IMR-90 (cell line): ENCODE measurements around the gene PLEKHS1. TPM values are rescaled to one million over a fixed set of nuclear protein-coding genes. Genes with fewer than 3 reads are reported as not detected.

ENCODE experiments used
- ATAC-seq: fragments of 200-7000 bp; cut with Tn5 transposase; 2 replicates; pipeline ENCODE4 v1.9.1; 2020; ENCODE audit warnings: low read depth, mild to moderate bottlenecking, moderate library complexity
- BruUV-seq: library from RNA; stranded (reverse); fragments of 400-500 nt; replicated peaks from 2 replicates; lab custom pipeline; 2021; lab: Mats Ljungman, UMichigan
- CTCF ChIA-PET: fragments of 300-600 bp; formaldehyde crosslinking; extraction: SDS; loops from one replicate; lab custom pipeline; 2021; ENCODE audit warnings: antibody characterized with exemption; lab: Yijun Ruan, JAX
- POLR2A ChIA-PET: fragments of 300-600 bp; sonication (Branson Sonifier 250); formaldehyde crosslinking; loops from one replicate; lab custom pipeline; 2022; ENCODE audit warnings: antibody characterized with exemption; ENCODE audit not compliant: unreplicated experiment; lab: Charles Lee
- DNase-seq: peaks from one replicate; pipeline ENCODE4 v3.0.0; 2013
- H2AFZ ChIP-seq: replicated peaks from 2 replicates; pipeline ENCODE3; 2013; ENCODE audit warnings: low read length, mild to moderate bottlenecking; ENCODE audit not compliant: poor library complexity
- H2AK5ac ChIP-seq: 2 replicates; pipeline ENCODE4 v1.6.1; 2013; ENCODE audit warnings: low read depth, low read length, inconsistent platforms
- H2AK9ac ChIP-seq: replicated peaks from 2 replicates; pipeline ENCODE3; 2013; ENCODE audit warnings: mild to moderate bottlenecking, low read depth, low read length, moderate library complexity; ENCODE audit not compliant: poor library complexity
- H2BK120ac ChIP-seq: 2 replicates; pipeline ENCODE4 v1.6.1; 2013; ENCODE audit warnings: low read depth, low read length, inconsistent platforms
- H2BK15ac ChIP-seq: 3 replicates; pipeline ENCODE4 v1.6.1; 2013; ENCODE audit warnings: low read depth, low read length, inconsistent platforms
- H2BK20ac ChIP-seq: 2 replicates; pipeline ENCODE4 v1.6.1; 2013; ENCODE audit warnings: low read depth, mild to moderate bottlenecking, inconsistent platforms, low read length, moderate library complexity
- H2BK5ac ChIP-seq: 2 replicates; pipeline ENCODE4 v1.6.1; 2013; ENCODE audit warnings: mild to moderate bottlenecking, low read depth, low read length, inconsistent platforms; ENCODE audit not compliant: poor library complexity, severe bottlenecking
- H3K14ac ChIP-seq: replicated peaks from 2 replicates; pipeline ENCODE4 v1.6.1; 2013; ENCODE audit warnings: low read depth, low read length, inconsistent platforms
- H3K18ac ChIP-seq: 2 replicates; pipeline ENCODE4 v1.6.1; 2013; ENCODE audit warnings: low read depth, low read length, control low read depth
- H3K23ac ChIP-seq: 2 replicates; pipeline ENCODE4 v1.6.1; 2013; ENCODE audit warnings: low read depth, low read length, inconsistent platforms
- H3K27ac ChIP-seq: 2 replicates; pipeline ENCODE4 v1.5.1; 2013; ENCODE audit warnings: mild to moderate bottlenecking, control low read depth, low read length; ENCODE audit not compliant: insufficient read depth
- H3K27me3 ChIP-seq: 2 replicates; pipeline ENCODE4 v1.6.1; 2013; ENCODE audit warnings: low read length; ENCODE audit not compliant: control insufficient read depth, insufficient read depth
- H3K36me3 ChIP-seq: 2 replicates; pipeline ENCODE4 v1.6.1; 2013; ENCODE audit warnings: low read length, mixed read lengths; ENCODE audit not compliant: control insufficient read depth, insufficient read depth
- H3K4ac ChIP-seq: 2 replicates; pipeline ENCODE4 v1.6.1; 2013; ENCODE audit warnings: low read depth, low read length, inconsistent platforms
- H3K4me1 ChIP-seq: 2 replicates; pipeline ENCODE4 v1.6.1; 2013; ENCODE audit warnings: low read length, mixed read lengths; ENCODE audit not compliant: control insufficient read depth, insufficient read depth
- H3K4me2 ChIP-seq: 2 replicates; pipeline ENCODE4 v1.6.1; 2013; ENCODE audit warnings: low read depth, mild to moderate bottlenecking, control low read depth, low read length, moderate library complexity
- H3K4me3 ChIP-seq: 2 replicates; pipeline ENCODE4 v1.5.1; 2013; ENCODE audit warnings: low read depth, mild to moderate bottlenecking, control low read depth, low read length, moderate library complexity; ENCODE audit not compliant: insufficient read depth
- H3K56ac ChIP-seq: 2 replicates; pipeline ENCODE4 v1.6.1; 2013; ENCODE audit warnings: low read length, inconsistent platforms; ENCODE audit not compliant: insufficient read depth; ENCODE audit errors: extremely low read depth
- H3K79me1 ChIP-seq, 2 experiments: 2 replicates each; pipeline ENCODE4 v1.6.1; 2013; ENCODE audit warnings: low read length in 2 of 2, inconsistent platforms in 1 of 2, low read depth in 1 of 2
- H3K9ac ChIP-seq: 2 replicates; pipeline ENCODE4 v1.6.1; 2013; ENCODE audit warnings: low read depth, low read length, control low read depth
- H3K9me1 ChIP-seq: 2 replicates; pipeline ENCODE4 v1.6.1; 2013; ENCODE audit warnings: low read length, inconsistent platforms; ENCODE audit not compliant: insufficient read depth
- H3K9me3 ChIP-seq: 2 replicates; pipeline ENCODE4 v1.6.1; 2013; ENCODE audit warnings: low read length; ENCODE audit not compliant: control insufficient read depth, insufficient read depth
- H4K20me1 ChIP-seq: 2 replicates; pipeline ENCODE4 v1.6.1; 2013; ENCODE audit warnings: low read length, inconsistent platforms; ENCODE audit not compliant: insufficient read depth
- H4K5ac ChIP-seq: 2 replicates; pipeline ENCODE4 v1.6.1; 2013; ENCODE audit warnings: mild to moderate bottlenecking, low read depth, low read length, control low read depth
- H4K8ac ChIP-seq, 2 experiments: 2 replicates each; pipeline ENCODE4 v1.6.1; 2013; ENCODE audit warnings: low read depth in 2 of 2, low read length in 2 of 2, control low read depth in 1 of 2, inconsistent platforms in 1 of 2
- H4K91ac ChIP-seq: 2 replicates; pipeline ENCODE4 v1.6.1; 2013; ENCODE audit warnings: low read depth, low read length, inconsistent platforms; ENCODE audit not compliant: insufficient read depth
- BHLHE40 ChIP-seq: fragments of 150-350 bp; IDR thresholded peaks from 2 replicates; pipeline ENCODE4 v1.6.1; 2016; ENCODE audit warnings: mild to moderate bottlenecking, low read depth, low read length
- CEBPB ChIP-seq: IDR thresholded peaks from 2 replicates; pipeline ENCODE4 v1.6.1; 2012; ENCODE audit warnings: low read depth, low read length, improper control_type of control experiment
- CHD1 ChIP-seq: IDR thresholded peaks from 2 replicates; pipeline ENCODE4 v1.6.1; 2012; ENCODE audit warnings: low read depth, low read length, improper control_type of control experiment
- CTCF ChIP-seq: conservative IDR thresholded peaks from 2 replicates; pipeline ENCODE4 v1.5.1; 2012; ENCODE audit warnings: mild to moderate bottlenecking, low read depth, low read length, improper control_type of control experiment
- ELK1 ChIP-seq: fragments of 150-350 bp; IDR thresholded peaks from 2 replicates; pipeline ENCODE4 v1.6.1; 2016; ENCODE audit warnings: low read depth, mild to moderate bottlenecking, low read length, moderate library complexity, borderline replicate concordance
- FOS ChIP-seq: fragments of 150-350 bp; IDR thresholded peaks from 2 replicates; pipeline ENCODE4 v1.6.1; 2016; ENCODE audit warnings: low read depth, low read length
- MAFK ChIP-seq: IDR thresholded peaks from 2 replicates; pipeline ENCODE4 v1.6.1; 2012; ENCODE audit warnings: low read depth, low read length, improper control_type of control experiment
- MAZ ChIP-seq: IDR thresholded peaks from 2 replicates; pipeline ENCODE4 v1.6.1; 2012; ENCODE audit warnings: low read depth, mild to moderate bottlenecking, low read length, improper control_type of control experiment, moderate library complexity, borderline replicate concordance
- MXI1 ChIP-seq: IDR thresholded peaks from 2 replicates; pipeline ENCODE4 v1.6.1; 2012; ENCODE audit warnings: low read depth, mild to moderate bottlenecking, low read length, moderate library complexity, borderline replicate concordance
- NFE2L2 ChIP-seq: fragments of 150-350 bp; IDR thresholded peaks from 2 replicates; pipeline ENCODE4 v1.6.1; 2016; ENCODE audit warnings: low read depth, mild to moderate bottlenecking, low read length
- POLR2A ChIP-seq: IDR thresholded peaks from 2 replicates; pipeline ENCODE4 v1.6.1; 2012; ENCODE audit warnings: mild to moderate bottlenecking, low read depth, low read length
- RAD21 ChIP-seq: IDR thresholded peaks from 2 replicates; pipeline ENCODE4 v1.6.1; 2012; ENCODE audit warnings: low read length, improper control_type of control experiment
- RCOR1 ChIP-seq: IDR thresholded peaks from 2 replicates; pipeline ENCODE4 v1.6.1; 2012; ENCODE audit warnings: mild to moderate bottlenecking, low read length, improper control_type of control experiment; ENCODE audit not compliant: insufficient replicate concordance
- RFX5 ChIP-seq: IDR thresholded peaks from 2 replicates; pipeline ENCODE4 v1.8.0; 2012; ENCODE audit warnings: low read depth, mild to moderate bottlenecking, low read length, moderate library complexity
- SMC3 ChIP-seq: fragments of 150-350 bp; IDR thresholded peaks from 2 replicates; pipeline ENCODE4 v1.6.1; 2016; ENCODE audit warnings: low read depth, mild to moderate bottlenecking, antibody characterized with exemption, low read length, moderate library complexity
- USF2 ChIP-seq: fragments of 150-350 bp; IDR thresholded peaks from 2 replicates; pipeline ENCODE4 v1.6.1; 2017; ENCODE audit warnings: mild to moderate bottlenecking, antibody characterized with exemption, low read length, low read depth
- WGBS, 2 experiments: methylation state at CpG; one replicate each; pipeline versions ENCODE4 v1.1.5 to v1.1.7; 2013; ENCODE audit warnings: missing lambda C conversion rate in 2 of 2; ENCODE audit not compliant: insufficient read length in 1 of 2; ENCODE audit errors: extremely low coverage in 2 of 2; 5-methylcytosine and 5-hydroxymethylcytosine counted together
- dilution Hi-C: fragments of 300-500 bp; cut with HindIII; formaldehyde crosslinking; loops from one replicate; pipeline ENCODE4 v1.14.3; 2018; ENCODE audit warnings: low sequenced_read_pairs; ENCODE audit not compliant: unreplicated experiment
- in situ Hi-C: fragments of 300-500 bp; cut with MboI; formaldehyde crosslinking; loops from 3 replicates; pipeline ENCODE4 v1.14.3; 2019; ENCODE audit warnings: low sequenced_read_pairs, inconsistent platforms, mixed read lengths
- intact Hi-C: fragments of 100-400 bp; cut with micrococcal nuclease; formaldehyde crosslinking; loops from 2 replicates; pipeline ENCODE4 v1.10.0; 2022
- polyA plus RNA-seq, 3 experiments: library from polyadenylated mRNA; depleted of rRNA; stranded (reverse); fragments of >200 nt; gene quantifications; 2 replicates each; pipeline ENCODE4 v1.2.3, GENCODE V29; 2012; ENCODE audit warnings: low replicate concordance in 1 of 3
- total RNA-seq: library from RNA; depleted of rRNA; stranded (reverse); fragments of >200 nt; gene quantifications from 2 replicates; pipeline ENCODE4 v1.2.3, GENCODE V29; 2012

Gene PLEKHS1
- total and polyA plus RNA-seq, 2 of the 4 experiments (the other 2 are of a cell fraction): not detected

- Histone ChIP-seq H2AK5ac (no peak overlapping the region), H4K8ac (no peak overlapping the region), H3K36me3 (no peaks in the 10 kb centered on the region), H4K91ac (no peak overlapping the region), H3K4me3 (no peak overlapping the region), H4K5ac (no peak overlapping the region), H3K14ac (no peak overlapping the region), H3K23ac (no peak overlapping the region), H3K4me2 (no peak overlapping the region), H3K27me3 (peaks cover 17% of the 10 kb centered on the region), H3K4me1 (peaks cover 2% of the 10 kb centered on the region), H3K79me1 (no peaks in the 10 kb centered on the region), H2BK20ac (no peak overlapping the region), H4K20me1 (no peaks in the 10 kb centered on the region), H2AFZ (no peak overlapping the region), H3K4ac (no peak overlapping the region), H3K9me3 (no peaks in the 10 kb centered on the region), H2BK120ac (no peak overlapping the region), H3K9me1 (no peaks in the 10 kb centered on the region), H2AK9ac (no peak overlapping the region), H2BK5ac (no peak overlapping the region), H3K56ac (no peak overlapping the region), H3K27ac (no peak overlapping the region), H3K9ac (no peak overlapping the region), H2BK15ac (no peak overlapping the region), H3K18ac (no peak overlapping the region)
- no peak for DNase-seq
- ATAC-seq: no peak
- dilution Hi-C loops (no loop called here), in situ Hi-C loops (no loop called here), intact Hi-C loops (no loop called here)
- no CpG with 5 or more reads among the region's 2 CpGs for WGBS, 2 experiments
- ChIA-PET POLR2A (no interaction called here), CTCF (no interaction called here)
- TF ChIP-seq BHLHE40 (no peak), RAD21 (no peak), RFX5 (no peak), SMC3 (no peak), CHD1 (no peak), USF2 (no peak), MXI1 (no peak), CEBPB (no peak), CTCF (no peak), POLR2A (no peak), MAFK (no peak), NFE2L2 (no peak), FOS (no peak), RCOR1 (no peak), MAZ (no peak), ELK1 (no peak)
- BruUV-seq: no TSS peak
Observed at GRCh38 chr10:113791691-113792090, 40.2 kb downstream of the PLEKHS1 start.
